ENCODE measurements around the gene PRSS12.

- no peak for TF ChIP-seq RAD21 (IDR thresholded peaks at IDR 0.05; ENCODE audit: low read depth)
- no peak for TF ChIP-seq SIN3A (IDR thresholded peaks at IDR 0.05; ENCODE audit: low read depth)
- no peak for TF ChIP-seq REST (IDR thresholded peaks at IDR 0.05; ENCODE audit: low read depth)
- no peak for TF ChIP-seq POLR2AphosphoS5 (IDR thresholded peaks at IDR 0.05; ENCODE audit: low read depth, low read length)
- TF ChIP-seq CTCF (IDR thresholded peaks at IDR 0.05 in 2 of 3, conservative IDR thresholded peaks at IDR 0.05 in 1 of 3; ENCODE audit: borderline replicate concordance in 1 of 3, insufficient read depth in 1 of 3, low read depth in 2 of 3, low read length in 2 of 3) = no peak
These were observed 47.6 kb upstream of the PRSS12 start for GRCh38 chr4:118400356-118400755.
